Natural killer cell treated with Interleukin-12 subunit alpha and Interleukin-12 subunit beta and Interleukin-15 and Interleukin-18, amount 100 ng/mL, for 72 hours (primary cell): Measurements from ENCODE around the gene CIDEB. TPM values are rescaled to one million over a fixed set of nuclear protein-coding genes. Genes with fewer than 3 reads are reported as not detected.

Source experiments
- ATAC-seq, 2 donors: fragments of 150-1000 bp; cut with Tn5 transposase in 1 of 2; sonication (Bioruptor Pico), chemical (Tn5 transposase) in 1 of 2; 2 replicates each; pipeline ENCODE4 v1.10.0; 2021
- DNase-seq: peaks from one replicate; pipeline ENCODE4 v3.0.0; 2022; ENCODE audit warnings: low spot score
- H3K27ac Mint-ChIP-seq, 2 donors: 1 replicate in 1 of 2; 2 replicates in 1 of 2; pipeline ENCODE4 v1.8.0; 2022; ENCODE audit warnings: mixed read lengths in 2 of 2, mild to moderate bottlenecking in 1 of 2, moderate library complexity in 1 of 2
- H3K27me3 Mint-ChIP-seq, 2 donors: 1 replicate in 1 of 2; 2 replicates in 1 of 2; pipeline ENCODE4 v1.8.0; 2022; ENCODE audit warnings: mixed read lengths in 2 of 2
- H3K36me3 Mint-ChIP-seq: one replicate; pipeline ENCODE4 v1.8.0; 2022; ENCODE audit warnings: mixed read lengths
- H3K4me1 Mint-ChIP-seq, 2 donors: 1 replicate in 1 of 2; 2 replicates in 1 of 2; pipeline ENCODE4 v1.8.0; 2022; ENCODE audit warnings: low read depth in 2 of 2, mixed read lengths in 2 of 2, mild to moderate bottlenecking in 1 of 2
- H3K4me3 Mint-ChIP-seq: one replicate; pipeline ENCODE4 v1.8.0; 2022; ENCODE audit warnings: mixed read lengths
- H3K9me3 Mint-ChIP-seq: 2 replicates; pipeline ENCODE4 v1.8.0; 2022; ENCODE audit warnings: mixed read lengths
- total RNA-seq, 2 donors: library from RNA; stranded (reverse); gene quantifications; one replicate each; pipeline ENCODE4 v1.2.3, GENCODE V29; 2022

The CIDEB gene
- total RNA-seq, 2 donors from 2014 or later = 6.8 to 20.2 TPM

GRCh38 chr14:24299255-24300191, 8.3 kb downstream of the CIDEB start, which contains the start of the genes DHRS1 and NOP9:
TSS of gene DHRS1 (minus strand) at chr14:24299780. CDS start at chr14:24299106, 674 bp downstream.
TSS of gene NOP9 (plus strand) at chr14:24299850. CDS start at chr14:24299955, 105 bp downstream.
- peak within 1 kb of the TSS; percentile 78 to 90 for H3K27ac Mint-ChIP-seq
- H3K36me3 Mint-ChIP-seq = peaks cover 7% of the 10 kb centered on the region

GRCh38 chr14:24298892-24299254, 8.9 kb downstream of the CIDEB start:
- ATAC-seq = no peak
- Mint-ChIP-seq H3K36me3 (peaks cover under 1% of the 10 kb centered on the region), H3K4me1 (peaks cover 41 to 49% of the 10 kb centered on the region in 2 donors), H3K4me3 (peak overlapping the region; percentile 92), H3K27me3 (no peaks in the 10 kb centered on the region), H3K9me3 (no peaks in the 10 kb centered on the region), H3K27ac (peak overlapping the region; percentile 78 to 90)
- DNase-seq = no peak

More at GRCh38 chr14:24299255-24300191, 8.3 kb downstream of the CIDEB start, which contains the start of the genes DHRS1 and NOP9:
- ATAC-seq (peak; percentile 91 to 93), DNase-seq (peak; percentile 92)
- Mint-ChIP-seq H3K4me3 (peak within 1 kb of the TSS; percentile 92), H3K27me3 (no peaks in the 10 kb centered on the region), H3K9me3 (no peaks in the 10 kb centered on the region), H3K4me1 (peaks cover 43 to 49% of the 10 kb centered on the region in 2 donors)

- no peak for ATAC-seq
Observed at GRCh38 chr14:24297190-24297964, 10.4 kb downstream of the CIDEB start.

GRCh38 chr14:24296341-24297157, 11.2 kb downstream of the CIDEB start:
- H3K27me3 Mint-ChIP-seq = no peaks in the 10 kb centered on the region
- no peaks in the 10 kb centered on the region for H3K9me3 Mint-ChIP-seq
- H3K4me1 Mint-ChIP-seq = peaks cover 41 to 42% of the 10 kb centered on the region in 2 donors
- peak; percentile 80 to 84 for ATAC-seq
- DNase-seq = peak; percentile 84
- no peaks in the 10 kb centered on the region for H3K36me3 Mint-ChIP-seq
- no peak overlapping the region for H3K4me3 Mint-ChIP-seq
- peak overlapping the region; percentile 7 to 72 for H3K27ac Mint-ChIP-seq

More at GRCh38 chr14:24297190-24297964, 10.4 kb downstream of the CIDEB start:
- H3K36me3 Mint-ChIP-seq = no peaks in the 10 kb centered on the region
- no peaks in the 10 kb centered on the region for H3K9me3 Mint-ChIP-seq
- no peaks in the 10 kb centered on the region for H3K27me3 Mint-ChIP-seq
- peak overlapping the region; percentile 0 for H3K4me3 Mint-ChIP-seq
- H3K4me1 Mint-ChIP-seq = peaks cover 41 to 49% of the 10 kb centered on the region in 2 donors
- DNase-seq = no peak
- H3K27ac Mint-ChIP-seq = peak overlapping the region; percentile 7 to 72

- H3K4me1 Mint-ChIP-seq = peaks cover 33 to 39% of the 10 kb centered on the region in 2 donors
- ATAC-seq (no peak), DNase-seq (no peak)
- H3K4me3 Mint-ChIP-seq = no peak overlapping the region
- peaks cover 8% of the 10 kb centered on the region for H3K36me3 Mint-ChIP-seq
- no peaks in the 10 kb centered on the region for H3K9me3 Mint-ChIP-seq
- H3K27me3 Mint-ChIP-seq = no peaks in the 10 kb centered on the region
- H3K27ac Mint-ChIP-seq = no peak overlapping the region
Observed at GRCh38 chr14:24293525-24293924, 14.3 kb downstream of the CIDEB start.

- Mint-ChIP-seq H3K36me3 (peaks cover 8% of the 10 kb centered on the region), H3K4me1 (peaks cover 35 to 38% of the 10 kb centered on the region in 2 donors), H3K27me3 (no peaks in the 10 kb centered on the region), H3K9me3 (no peaks in the 10 kb centered on the region), H3K27ac (no peak overlapping the region), H3K4me3 (no peak overlapping the region)
- DNase-seq (no peak), ATAC-seq (no peak)
Observed at GRCh38 chr14:24292118-24292807, 15.5 kb downstream of the CIDEB start.

- Mint-ChIP-seq H3K36me3 (peaks cover 8% of the 10 kb centered on the region), H3K4me3 (no peak overlapping the region), H3K4me1 (peaks cover 28 to 31% of the 10 kb centered on the region in 2 donors), H3K9me3 (no peaks in the 10 kb centered on the region), H3K27me3 (no peaks in the 10 kb centered on the region), H3K27ac (no peak overlapping the region)
- DNase-seq (no peak), ATAC-seq (no peak)
Observed at GRCh38 chr14:24291446-24292117, 16.2 kb downstream of the CIDEB start.

- H3K36me3 Mint-ChIP-seq = peaks cover 8% of the 10 kb centered on the region
- no peaks in the 10 kb centered on the region for H3K9me3 Mint-ChIP-seq
- DNase-seq (no peak), ATAC-seq (no peak)
- H3K4me1 Mint-ChIP-seq = peaks cover 21 to 23% of the 10 kb centered on the region in 2 donors
- H3K4me3 Mint-ChIP-seq = no peak overlapping the region
- H3K27ac Mint-ChIP-seq = no peak overlapping the region
- no peaks in the 10 kb centered on the region for H3K27me3 Mint-ChIP-seq
Observed at GRCh38 chr14:24290746-24291145, 17.0 kb downstream of the CIDEB start.

- no peak for DNase-seq
- H3K4me3 Mint-ChIP-seq = no peak overlapping the region
- peak; percentile 94 to 98 for ATAC-seq
- no peaks in the 10 kb centered on the region for H3K9me3 Mint-ChIP-seq
- peaks cover 21 to 23% of the 10 kb centered on the region in 2 donors for H3K4me1 Mint-ChIP-seq
- no peaks in the 10 kb centered on the region for H3K27me3 Mint-ChIP-seq
- H3K36me3 Mint-ChIP-seq = peaks cover 8% of the 10 kb centered on the region
- H3K27ac Mint-ChIP-seq = no peak overlapping the region
Observed at GRCh38 chr14:24289649-24290280, 18.0 kb downstream of the CIDEB start.

GRCh38 chr14:24286996-24287395, 20.8 kb downstream of the CIDEB start:
- no peak overlapping the region for H3K27ac Mint-ChIP-seq
- H3K27me3 Mint-ChIP-seq = no peaks in the 10 kb centered on the region
- no peaks in the 10 kb centered on the region for H3K9me3 Mint-ChIP-seq
- H3K36me3 Mint-ChIP-seq = peaks cover 8% of the 10 kb centered on the region
- no peak overlapping the region for H3K4me3 Mint-ChIP-seq
- no peak for ATAC-seq
- peaks cover 21 to 23% of the 10 kb centered on the region in 2 donors for H3K4me1 Mint-ChIP-seq
- DNase-seq = no peak

GRCh38 chr14:24285351-24285750, 22.4 kb downstream of the CIDEB start:
- no peak for ATAC-seq
- Mint-ChIP-seq H3K27me3 (no peaks in the 10 kb centered on the region), H3K4me1 (peaks cover 22 to 28% of the 10 kb centered on the region in 2 donors), H3K27ac (no peak overlapping the region), H3K9me3 (no peaks in the 10 kb centered on the region), H3K36me3 (peaks cover 2% of the 10 kb centered on the region), H3K4me3 (no peak overlapping the region)
- no peak for DNase-seq
